ENCODE measurements around the gene CAMK4.

Gene CAMK4

GRCh38 chr5:111392181-111392580, 168.0 kb downstream of the CAMK4 start:
- Histone ChIP-seq H3K9me3 (no peaks in the 10 kb centered on the region), H3K27me3 (no peaks in the 10 kb centered on the region), H3K36me3 (peaks cover 28% of the 10 kb centered on the region), H3K4me3 (ENCODE audit: low read depth, low read length) (no peak overlapping the region), H3K4me1 (peaks cover 27% of the 10 kb centered on the region)
- no peak for TF ChIP-seq CTCF (IDR thresholded peaks at IDR 0.05; ENCODE audit: low read depth, low read length)
- no peak for DNase-seq

- no peak overlapping the region for H3K4me3 ChIP-seq (ENCODE audit: low read depth, low read length)
- H3K4me1 ChIP-seq = peaks cover 3% of the 10 kb centered on the region
- H3K9me3 ChIP-seq = no peaks in the 10 kb centered on the region
- H3K27me3 ChIP-seq = no peaks in the 10 kb centered on the region
- TF ChIP-seq CTCF (IDR thresholded peaks at IDR 0.05; ENCODE audit: low read depth, low read length) = no peak
- H3K36me3 ChIP-seq = peaks cover 31% of the 10 kb centered on the region
- no peak for DNase-seq
Observed at GRCh38 chr5:111394586-111394985, 170.4 kb downstream of the CAMK4 start.

GRCh38 chr5:111398013-111398412, 173.8 kb downstream of the CAMK4 start:
- Histone ChIP-seq H3K4me1 (no peaks in the 10 kb centered on the region; the same call in 1 of the 2 replicates), H3K27me3 (no peaks in the 10 kb centered on the region), H3K9me3 (no peaks in the 10 kb centered on the region), H3K36me3 (peaks cover 44% of the 10 kb centered on the region), H3K4me3 (ENCODE audit: low read depth, low read length) (no peak overlapping the region)
- no peak for TF ChIP-seq CTCF (IDR thresholded peaks at IDR 0.05; ENCODE audit: low read depth, low read length)
- no peak for DNase-seq

GRCh38 chr5:111399113-111399512, 174.9 kb downstream of the CAMK4 start:
- Histone ChIP-seq H3K4me1 (no peaks in the 10 kb centered on the region; the same call in 1 of the 2 replicates), H3K36me3 (peaks cover 49% of the 10 kb centered on the region), H3K4me3 (ENCODE audit: low read depth, low read length) (no peak overlapping the region), H3K9me3 (no peaks in the 10 kb centered on the region), H3K27me3 (no peaks in the 10 kb centered on the region)
- no peak for DNase-seq
- TF ChIP-seq CTCF (IDR thresholded peaks at IDR 0.05; ENCODE audit: low read depth, low read length) = no peak

- TF ChIP-seq CTCF (IDR thresholded peaks at IDR 0.05; ENCODE audit: low read depth, low read length) = no peak
- H3K27me3 ChIP-seq = no peaks in the 10 kb centered on the region
- DNase-seq = no peak
Observed at GRCh38 chr5:111401906-111402305, 177.7 kb downstream of the CAMK4 start.

GRCh38 chr5:111404270-111404769, 180.1 kb downstream of the CAMK4 start:
- TF ChIP-seq CTCF (IDR thresholded peaks at IDR 0.05; ENCODE audit: low read depth, low read length) = no peak

More at GRCh38 chr5:111401906-111402305, 177.7 kb downstream of the CAMK4 start:
- no peaks in the 10 kb centered on the region for H3K4me1 ChIP-seq
- peaks cover 65% of the 10 kb centered on the region for H3K36me3 ChIP-seq
- H3K9me3 ChIP-seq = no peaks in the 10 kb centered on the region; the same call in 1 of the 2 replicates
- H3K4me3 ChIP-seq (ENCODE audit: low read depth, low read length) = no peak overlapping the region

More at GRCh38 chr5:111404270-111404769, 180.1 kb downstream of the CAMK4 start:
- H3K9me3 ChIP-seq = no peaks in the 10 kb centered on the region; the same call in 1 of the 2 replicates
- no peaks in the 10 kb centered on the region for H3K27me3 ChIP-seq
- peaks cover 60% of the 10 kb centered on the region for H3K36me3 ChIP-seq
- H3K4me3 ChIP-seq (ENCODE audit: low read depth, low read length) = no peak overlapping the region
- no peaks in the 10 kb centered on the region for H3K4me1 ChIP-seq
- no peak for DNase-seq

Measured in BE2C (cell line).